K562 treated with DMSO at 1 percent for 48 hours (cell line): ENCODE results near the gene FBN3. TPM values are rescaled to one million over a fixed set of nuclear protein-coding genes. Genes with fewer than 3 reads are reported as not detected.

Source experiments
- total RNA-seq: library from RNA; unstranded; fragments of 300-600 nt; gene quantifications from 2 replicates; pipeline ENCODE4 v1.2.3, GENCODE V29; 2022; ENCODE audit warnings: low replicate concordance; ENCODE audit errors: extremely low read depth

Gene FBN3
- total RNA-seq = not detected in 2 replicates

GRCh38 chr19:8149261-8150094 lies at the start of gene FBN3:
TSS of gene FBN3 (minus strand) at chr19:8149592. CDS start at chr19:8147480, 2,112 bp downstream.

DNA sequence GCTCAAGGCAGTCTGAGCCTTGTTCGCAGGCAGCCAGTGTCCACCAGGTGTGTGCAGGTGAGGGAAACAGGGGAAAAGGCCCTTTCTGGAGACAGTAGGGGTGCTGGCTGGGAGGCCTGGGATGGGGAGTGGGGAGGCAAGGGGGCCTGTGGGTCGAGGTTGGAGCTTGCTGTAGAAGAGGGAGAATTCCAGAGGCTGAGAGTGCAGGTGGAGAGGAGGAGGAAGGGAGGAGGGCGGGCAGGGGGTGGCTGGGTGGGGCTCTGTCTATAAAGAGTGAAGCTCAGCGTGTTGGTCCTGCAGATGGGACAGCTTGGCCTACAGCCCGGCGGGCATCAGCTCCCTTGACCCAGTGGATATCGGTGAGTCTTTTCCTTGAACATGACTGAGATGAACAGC lies 96.9 kb downstream of the FBN3 start, which contains the start of gene CCL25:
TSS of gene CCL25 (plus strand) at position 297 of the 396 bp plus-strand sequence. CDS start 290 bp downstream, outside the sequence.

Other genes with a start within 250 kb of the FBN3 start
- gene MAP2K7, start 245.7 kb downstream of the FBN3 start, total RNA-seq = not detected in 2 replicates
- not detected in 2 replicates for gene TGFBR3L, start 234.8 kb downstream of the FBN3 start, total RNA-seq
- gene SNAPC2, start 229.3 kb downstream of the FBN3 start, total RNA-seq = not detected in 2 replicates
- not detected in 2 replicates for gene CTXN1, start 223.5 kb downstream of the FBN3 start, total RNA-seq
- not detected in 2 replicates for gene TIMM44, start 205.9 kb downstream of the FBN3 start, total RNA-seq
- gene ELAVL1, start 144.0 kb downstream of the FBN3 start, total RNA-seq = not detected in 2 replicates
- gene CCL25, start 96.8 kb downstream of the FBN3 start, total RNA-seq = not detected in 2 replicates
- gene CERS4, start 59.8 kb upstream of the FBN3 start, total RNA-seq = not detected in 2 replicates
- gene CD320, start 158.8 kb upstream of the FBN3 start, total RNA-seq = not detected in 2 replicates
- gene NDUFA7, start 171.8 kb upstream of the FBN3 start, total RNA-seq = not detected in 2 replicates
- not detected in 2 replicates for gene RPS28, start 171.9 kb upstream of the FBN3 start, total RNA-seq
- gene KANK3, start 193.7 kb upstream of the FBN3 start, total RNA-seq = not detected in 2 replicates
- not detected in 2 replicates for gene ANGPTL4, start 214.6 kb upstream of the FBN3 start, total RNA-seq
- gene RAB11B, start 240.8 kb upstream of the FBN3 start, total RNA-seq = not detected in 2 replicates